Subcutaneous adipose tissue (tissue), 4 donors: ENCODE measurements around the gene FCAMR. TPM values are rescaled to one million over a fixed set of nuclear protein-coding genes. Genes with fewer than 3 reads are reported as not detected.

Source experiments
- total RNA-seq, 4 donors: library from RNA; depleted of rRNA; stranded (reverse); fragments of >200 nt; gene quantifications; one replicate each; pipeline ENCODE4 v1.1.0, GENCODE V29; 2016
- TF ChIP-seq, protein P1 (sequence below): fragments of 450-650 bp; IDR thresholded peaks from one replicate; pipeline ENCODE4 v1.5.1; 2016; ENCODE audit warnings: low read depth, mild to moderate bottlenecking, control low read depth, antibody characterized with exemption, moderate library complexity

The FCAMR gene
- total RNA-seq, 4 donors from 2014 or later, result not detected

DNA sequence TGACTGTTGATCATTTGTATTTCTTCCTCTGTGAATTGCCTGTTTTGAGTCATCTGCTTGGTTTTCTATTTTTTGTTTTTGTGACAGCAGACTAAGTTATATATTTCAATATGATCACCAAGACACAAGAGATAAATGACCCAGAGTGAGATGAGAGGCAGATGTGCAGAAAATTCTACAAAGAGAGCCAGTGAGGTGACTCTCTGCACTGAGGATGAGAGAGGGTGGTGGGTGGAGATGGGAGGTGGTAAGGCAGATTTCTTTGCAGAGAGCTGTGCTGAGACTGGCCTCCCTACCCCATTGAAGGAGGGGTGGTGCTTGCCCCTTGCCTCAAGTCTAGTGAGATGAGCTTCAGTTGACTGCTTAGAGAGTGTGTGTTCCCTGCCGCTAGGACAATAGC lies 17.6 kb upstream of the FCAMR start:
- TF ChIP-seq, protein P1, sequence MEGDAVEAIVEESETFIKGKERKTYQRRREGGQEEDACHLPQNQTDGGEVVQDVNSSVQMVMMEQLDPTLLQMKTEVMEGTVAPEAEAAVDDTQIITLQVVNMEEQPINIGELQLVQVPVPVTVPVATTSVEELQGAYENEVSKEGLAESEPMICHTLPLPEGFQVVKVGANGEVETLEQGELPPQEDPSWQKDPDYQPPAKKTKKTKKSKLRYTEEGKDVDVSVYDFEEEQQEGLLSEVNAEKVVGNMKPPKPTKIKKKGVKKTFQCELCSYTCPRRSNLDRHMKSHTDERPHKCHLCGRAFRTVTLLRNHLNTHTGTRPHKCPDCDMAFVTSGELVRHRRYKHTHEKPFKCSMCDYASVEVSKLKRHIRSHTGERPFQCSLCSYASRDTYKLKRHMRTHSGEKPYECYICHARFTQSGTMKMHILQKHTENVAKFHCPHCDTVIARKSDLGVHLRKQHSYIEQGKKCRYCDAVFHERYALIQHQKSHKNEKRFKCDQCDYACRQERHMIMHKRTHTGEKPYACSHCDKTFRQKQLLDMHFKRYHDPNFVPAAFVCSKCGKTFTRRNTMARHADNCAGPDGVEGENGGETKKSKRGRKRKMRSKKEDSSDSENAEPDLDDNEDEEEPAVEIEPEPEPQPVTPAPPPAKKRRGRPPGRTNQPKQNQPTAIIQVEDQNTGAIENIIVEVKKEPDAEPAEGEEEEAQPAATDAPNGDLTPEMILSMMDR, result no peak

DNA sequence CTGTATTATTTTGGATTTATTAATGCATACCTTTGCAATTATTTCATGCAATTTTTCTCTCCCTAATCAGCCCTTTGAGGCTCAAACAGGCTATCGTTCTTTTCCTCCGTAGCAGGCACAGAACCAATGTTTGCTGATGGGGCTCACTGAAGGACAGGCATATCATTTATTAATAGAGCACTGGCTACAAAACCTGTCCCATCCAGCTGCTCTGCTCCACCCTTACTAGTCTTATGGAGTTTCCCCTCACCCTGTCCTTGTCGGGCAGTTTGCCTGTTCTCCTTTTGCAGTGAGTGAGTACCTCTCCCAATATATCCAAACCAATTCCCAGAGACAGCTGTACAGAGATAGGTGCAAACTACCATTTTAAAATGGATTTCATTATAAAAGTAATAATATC lies 16.6 kb upstream of the FCAMR start:
- TF ChIP-seq, protein P1, result no peak

DNA sequence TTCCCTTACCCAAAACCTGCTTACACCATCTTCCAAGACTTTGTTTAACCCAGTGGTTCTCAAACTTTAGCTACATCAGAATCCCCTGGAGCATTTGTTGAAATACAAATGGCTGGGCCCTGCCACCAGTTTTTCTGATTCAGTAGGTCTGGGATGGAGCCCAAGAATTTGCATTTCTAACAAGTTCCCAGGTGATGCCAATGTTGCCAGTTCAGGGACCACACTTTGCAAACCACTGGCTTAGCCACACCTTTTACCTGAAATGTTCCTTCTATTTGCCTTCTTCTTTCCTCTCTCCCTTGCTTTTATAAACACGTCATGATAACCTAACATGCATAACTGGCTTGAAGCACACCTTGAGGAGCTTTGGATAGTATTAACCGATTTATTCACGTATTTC lies 16.1 kb upstream of the FCAMR start:
- TF ChIP-seq, protein P1, result no peak

DNA sequence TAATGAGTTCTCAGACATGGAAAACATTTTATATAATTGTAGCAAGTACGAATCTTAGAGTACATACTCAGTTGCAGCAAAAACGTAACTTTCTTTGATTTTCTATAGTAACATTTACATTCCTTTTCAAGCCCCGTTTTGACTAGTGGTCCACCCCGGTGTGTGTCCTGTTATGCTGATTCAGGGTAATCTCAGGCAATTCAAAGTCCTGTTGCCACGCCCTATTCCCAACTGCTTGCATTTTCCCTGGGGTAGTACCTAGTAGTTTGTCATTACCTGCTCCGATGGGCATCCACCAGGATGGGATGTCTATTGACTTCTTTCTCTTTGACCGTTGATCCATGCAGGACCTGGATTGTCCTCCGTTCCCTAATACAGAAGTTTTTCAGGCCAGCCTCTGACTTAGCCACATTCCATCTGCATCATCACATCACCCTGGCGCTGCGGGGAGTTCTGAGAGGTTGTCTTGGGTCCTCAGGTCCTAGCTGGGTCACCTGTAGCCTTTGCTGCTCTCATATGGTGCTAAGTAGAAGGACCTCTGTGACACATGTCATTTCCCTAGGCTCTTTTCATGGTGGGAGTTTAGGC lies 15.0 kb upstream of the FCAMR start:
- TF ChIP-seq, protein P1, result no peak

DNA sequence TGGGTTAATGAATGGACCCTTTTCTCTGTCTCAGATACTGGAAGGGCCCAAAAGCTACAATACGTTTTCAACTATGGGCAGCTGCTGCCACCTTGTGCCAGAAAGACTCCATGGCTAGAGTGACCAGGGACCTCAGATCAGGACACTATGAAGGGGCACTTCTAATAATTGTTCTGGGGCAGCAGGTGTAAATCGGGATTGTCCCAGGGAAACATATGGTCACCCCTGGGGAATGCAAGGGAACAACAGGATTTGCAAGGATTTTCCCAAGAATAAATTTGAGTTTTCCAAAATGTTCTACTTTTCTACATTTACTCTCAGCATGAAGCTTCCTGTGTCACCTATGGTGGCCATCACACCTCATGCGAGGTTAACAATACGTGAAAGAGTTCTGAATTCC lies 12.0 kb upstream of the FCAMR start:
- TF ChIP-seq, protein P1, result no peak

DNA sequence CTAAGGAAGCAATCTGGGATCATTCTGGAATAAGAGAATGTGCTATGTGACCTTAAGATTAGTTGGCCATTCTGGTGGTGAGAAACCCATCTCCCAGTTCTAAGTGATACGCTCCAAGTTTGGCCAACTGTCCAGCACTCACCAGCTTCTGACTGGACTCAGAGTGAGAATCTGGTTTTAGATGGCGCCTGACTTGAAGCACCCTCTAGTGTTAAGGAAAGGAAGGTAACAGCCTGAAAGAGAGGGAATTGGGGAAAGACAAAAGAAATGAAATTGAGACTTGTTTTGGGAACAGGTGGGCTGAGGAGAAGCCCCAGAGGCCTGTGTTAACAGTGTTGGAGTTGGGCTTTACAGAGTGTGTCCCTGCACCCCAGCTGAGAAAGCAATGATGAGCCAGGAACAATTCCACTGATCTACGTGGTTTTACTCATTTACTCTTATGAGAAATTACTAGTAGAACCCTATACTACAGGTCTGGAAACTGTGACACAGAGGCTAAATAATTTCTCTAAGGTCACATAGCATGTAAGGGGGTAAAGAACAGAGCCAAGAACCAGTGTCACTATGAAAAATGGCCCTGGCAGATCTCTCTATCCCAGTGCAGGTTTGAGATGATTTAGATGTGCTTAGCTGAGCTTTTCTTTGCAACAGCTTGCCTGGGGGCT lies 9.3 kb upstream of the FCAMR start:
- TF ChIP-seq, protein P1, result no peak

DNA sequence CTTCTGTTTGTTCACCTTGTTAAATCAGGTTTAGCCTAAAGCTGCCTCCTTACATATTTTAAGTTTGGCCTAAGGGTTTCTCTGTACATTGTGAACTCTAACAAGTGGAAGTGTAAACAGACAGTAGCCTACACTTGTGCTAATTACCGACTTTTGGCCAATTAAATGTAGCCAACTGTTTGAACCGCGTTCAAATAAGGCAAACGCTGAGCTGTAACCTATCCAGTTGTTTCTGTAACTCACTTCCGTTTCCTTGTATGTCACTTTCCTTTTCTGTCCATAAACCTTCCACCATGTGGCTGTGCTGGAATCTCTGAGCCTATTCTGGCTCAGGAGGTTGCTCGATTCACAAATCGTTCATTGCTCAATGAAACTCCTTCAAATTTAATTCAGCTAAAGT lies 8.0 kb upstream of the FCAMR start:
- TF ChIP-seq, protein P1, result no peak
